GM21825 (cell line): Measurements from ENCODE around the gene RASSF9.
A peak's percentile ranks its signal among the peaks of the same experiment; 100 is the strongest.

ENCODE experiments used
- ATAC-seq: cut with Tn5 transposase; IDR thresholded peaks from one replicate; pipeline ENCODE4 v1.9.1; 2021; ENCODE audit warnings: mild to moderate bottlenecking, moderate library complexity; ENCODE audit not compliant: unreplicated experiment

Gene RASSF9

GRCh38 chr12:85836197-85837090 is at the start of gene RASSF9:
RASSF9 (minus strand) TSS chr12:85836409; CDS start chr12:85836201, 208 bp downstream.
- ATAC-seq: no peak

DNA sequence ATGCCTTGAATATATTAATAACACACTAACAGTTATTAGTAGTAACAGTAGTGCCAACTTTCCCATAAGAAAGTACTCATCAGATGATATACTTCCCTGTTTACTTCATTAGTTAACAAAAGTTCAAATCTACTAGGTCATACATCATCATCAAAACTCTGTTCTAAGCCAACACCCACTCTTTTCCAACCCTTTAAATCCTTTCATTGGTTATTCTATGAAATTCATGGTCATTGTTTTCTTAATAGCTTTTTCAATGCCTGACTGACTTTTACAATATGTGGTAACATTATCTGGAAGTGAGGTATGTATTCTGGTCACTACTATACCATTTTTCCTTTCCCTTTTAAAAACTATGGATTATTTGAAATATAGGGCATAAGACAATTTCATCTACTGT is 47.6 kb upstream of the RASSF9 start:
- no peak for ATAC-seq

- no peak for ATAC-seq
These were observed 41.2 kb upstream of the RASSF9 start for GRCh38 chr12:85877459-85877858.

DNA sequence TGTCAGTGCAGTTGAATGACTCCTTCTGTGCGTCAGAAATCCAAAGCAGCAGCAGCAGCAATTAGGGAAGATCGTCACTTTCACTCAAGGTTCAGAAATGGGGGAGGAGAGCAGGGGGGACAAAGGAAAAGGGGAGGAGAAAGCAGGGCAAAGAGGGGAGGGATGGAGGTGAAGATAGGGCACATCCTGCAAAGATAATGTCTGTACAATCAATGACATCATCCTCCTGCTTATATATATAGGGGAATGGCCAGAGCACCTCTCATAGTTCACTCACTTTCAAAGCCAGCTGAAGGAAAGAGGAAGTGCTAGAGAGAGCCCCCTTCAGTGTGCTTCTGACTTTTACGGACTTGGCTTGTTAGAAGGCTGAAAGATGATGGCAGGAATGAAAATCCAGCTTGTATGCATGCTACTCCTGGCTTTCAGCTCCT is 37.8 kb upstream of the RASSF9 start, which contains the start of gene NTS:
TSS of gene NTS (plus strand) at position 265 of the 431 bp plus-strand sequence. CDS start at position 374, 109 bp downstream.
- ATAC-seq: peak; percentile 85

DNA sequence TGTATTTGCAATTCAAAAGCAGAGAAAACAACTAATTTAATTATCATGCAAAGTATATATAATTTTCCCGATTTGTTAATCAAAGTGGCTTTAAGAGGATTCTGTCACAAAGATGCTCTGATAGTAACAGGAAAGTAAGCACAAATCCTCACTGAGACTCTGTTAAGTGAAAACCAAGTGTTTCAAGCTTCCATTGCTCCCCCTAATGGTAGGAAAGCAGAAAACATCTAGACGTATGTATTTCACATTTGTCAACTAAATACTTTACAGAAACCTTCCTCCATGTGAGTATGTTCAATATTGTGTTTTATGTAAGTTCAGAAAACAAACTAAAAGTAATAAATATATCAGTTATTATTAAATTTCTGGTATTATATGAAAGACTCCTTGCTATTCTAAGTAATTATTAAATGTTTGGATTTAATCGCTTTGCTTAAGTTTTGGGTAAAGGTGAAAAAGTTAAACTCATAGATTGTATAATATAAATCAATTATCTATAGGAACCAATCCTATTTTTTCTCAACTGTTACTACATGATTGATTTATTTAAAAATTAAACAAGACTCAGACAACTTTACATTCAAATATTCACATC is 36.4 kb upstream of the RASSF9 start:
- ATAC-seq: peak; percentile 72

DNA sequence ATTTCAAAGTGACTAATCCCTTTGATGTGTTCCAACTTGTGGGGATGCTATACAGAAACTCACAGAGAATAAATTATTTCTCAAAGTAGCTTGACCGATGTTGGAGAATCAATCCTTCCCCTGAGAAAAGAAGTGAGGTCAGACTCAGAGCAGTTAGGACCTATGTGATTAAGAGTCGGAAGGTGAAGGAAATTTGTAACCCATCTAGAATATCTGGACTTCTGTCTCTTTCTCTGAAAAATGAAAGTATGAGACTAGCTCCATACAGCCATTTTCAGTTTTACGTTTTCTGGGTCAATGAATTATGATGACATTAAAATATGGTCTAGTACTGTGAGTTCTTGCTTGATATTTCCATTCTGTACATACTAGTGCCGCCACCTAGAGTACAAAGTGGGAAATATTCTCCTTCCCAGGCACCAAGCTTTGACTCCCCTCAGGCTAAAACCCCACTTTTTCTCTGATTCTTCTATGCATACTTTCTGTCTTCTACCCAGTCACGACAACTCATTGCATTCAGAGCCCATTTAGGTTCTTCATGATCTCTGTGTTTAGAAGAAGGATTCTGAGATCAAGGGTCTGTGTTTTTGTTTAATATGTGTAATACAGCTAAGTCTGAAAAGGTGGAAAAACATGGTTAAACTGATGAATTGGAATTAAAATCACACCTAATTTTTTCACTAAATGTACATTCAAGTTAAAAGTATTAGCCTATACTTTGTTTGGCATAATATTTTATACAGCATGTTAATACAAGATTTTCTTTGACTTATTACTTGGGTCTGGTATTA is 31.0 kb upstream of the RASSF9 start:
- peak; percentile 87 for ATAC-seq

DNA sequence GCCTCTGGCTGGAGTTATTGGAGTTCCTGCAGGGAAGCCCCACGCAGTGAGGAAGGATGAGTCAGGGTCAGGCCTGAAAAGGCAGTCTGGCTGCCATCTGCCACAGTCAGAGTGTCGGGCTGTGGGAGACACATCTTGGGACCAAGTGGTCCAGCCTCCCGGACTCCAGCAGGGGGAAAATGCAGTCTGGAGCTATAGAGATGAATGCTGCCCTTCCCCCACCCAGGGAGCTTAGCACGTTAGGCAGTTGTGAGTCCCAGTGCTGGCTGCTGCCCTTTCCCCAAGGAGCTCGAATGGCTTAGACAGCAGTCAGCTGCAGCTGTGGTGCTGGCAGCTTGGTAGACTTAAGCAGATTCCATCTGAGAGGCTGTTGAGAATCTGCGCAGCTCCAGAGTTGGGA is 29.7 kb upstream of the RASSF9 start:
- no peak for ATAC-seq

DNA sequence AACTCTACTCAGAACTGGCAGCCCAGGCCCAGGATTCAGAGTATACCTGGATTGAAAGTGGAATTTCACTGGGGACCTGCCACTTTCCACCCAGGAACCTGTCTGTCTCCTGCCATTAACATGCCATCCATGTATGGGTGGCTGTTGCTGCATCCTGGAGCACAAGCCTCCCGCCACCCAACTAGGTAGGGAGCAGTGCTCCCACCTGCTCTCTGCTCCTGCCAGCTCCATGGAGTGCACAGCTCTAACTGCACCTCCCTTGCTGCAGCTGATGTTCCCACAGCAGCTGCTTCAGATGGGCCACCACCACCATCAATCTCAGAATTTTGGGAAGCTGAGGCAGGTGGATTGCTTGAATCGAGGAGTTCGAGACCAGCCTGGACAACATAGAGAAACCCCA is 20.8 kb upstream of the RASSF9 start:
- ATAC-seq: no peak

- no peak for ATAC-seq
These were observed 19.1 kb upstream of the RASSF9 start for GRCh38 chr12:85855305-85855704.

GRCh38 chr12:85849344-85849743 is 13.1 kb upstream of the RASSF9 start:
- ATAC-seq: no peak

DNA sequence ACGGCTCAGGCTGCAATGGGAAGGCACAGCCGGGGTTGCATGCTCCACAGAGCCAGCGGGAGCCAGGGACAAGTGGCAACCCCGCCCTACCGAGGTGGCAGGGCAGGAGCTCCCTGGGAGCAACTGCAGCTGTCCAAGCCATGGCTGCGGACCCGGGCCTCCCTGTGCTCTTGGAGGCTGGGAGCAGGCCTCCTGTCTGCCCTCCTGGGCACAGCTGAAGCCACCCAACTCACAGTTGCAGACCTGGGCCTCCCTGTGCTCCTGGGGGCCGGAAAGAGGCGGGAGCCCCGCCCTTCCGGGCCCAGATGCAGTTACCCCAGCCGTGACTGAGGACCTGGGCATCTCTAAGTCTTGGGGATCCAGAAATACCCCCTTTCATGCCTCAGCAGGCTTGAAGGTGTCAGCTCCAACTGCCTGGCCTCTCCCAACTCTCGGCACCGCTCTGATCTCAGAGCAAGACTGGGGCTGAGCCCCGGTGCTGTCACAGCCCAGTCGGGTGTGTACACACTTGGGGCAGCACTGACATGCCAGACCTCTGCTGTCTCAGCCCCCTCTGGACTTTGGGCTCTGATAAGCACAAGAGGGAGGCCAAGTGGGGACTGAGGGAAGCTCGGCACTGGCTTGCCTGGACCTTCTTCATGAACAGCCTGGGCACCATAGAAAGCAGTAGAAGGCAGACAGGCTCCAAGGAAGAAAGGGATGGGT is 7.5 kb upstream of the RASSF9 start:
- no peak for ATAC-seq

DNA sequence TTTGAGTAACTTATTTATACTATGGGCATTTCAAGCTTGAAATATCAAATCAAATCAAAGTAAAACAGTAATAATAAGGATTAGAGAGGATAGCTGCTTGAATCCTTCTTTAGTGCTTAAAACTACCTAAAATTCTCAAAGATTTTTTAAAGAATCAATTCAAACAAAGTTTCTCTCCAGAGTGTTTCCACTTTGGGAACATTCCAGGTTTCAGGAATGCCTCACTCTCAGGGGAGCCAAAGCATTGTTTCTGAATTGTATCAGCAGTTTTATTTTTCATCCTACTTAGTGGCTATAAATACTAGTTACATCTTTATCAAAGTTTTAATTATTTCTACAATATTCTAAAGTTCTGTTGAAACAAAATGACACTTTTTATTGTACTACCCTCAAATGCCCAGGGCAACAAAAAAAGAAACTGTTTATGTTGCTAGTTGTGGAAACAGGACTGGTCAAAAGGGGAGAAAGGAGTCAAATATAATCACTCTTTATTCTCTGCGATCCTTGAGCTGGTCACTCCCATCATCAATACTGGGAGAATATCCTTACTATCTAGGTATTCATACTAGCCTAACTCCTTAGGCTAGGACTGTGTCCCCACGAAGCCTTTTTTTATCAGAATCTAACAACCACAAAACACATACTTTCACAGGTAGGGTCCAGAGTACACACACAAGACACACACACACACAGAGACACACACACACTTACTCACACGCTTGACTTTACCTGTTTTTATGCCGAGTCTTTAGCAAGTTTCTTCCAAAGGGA is 598 bp downstream of the RASSF9 start:
- no peak for ATAC-seq

DNA sequence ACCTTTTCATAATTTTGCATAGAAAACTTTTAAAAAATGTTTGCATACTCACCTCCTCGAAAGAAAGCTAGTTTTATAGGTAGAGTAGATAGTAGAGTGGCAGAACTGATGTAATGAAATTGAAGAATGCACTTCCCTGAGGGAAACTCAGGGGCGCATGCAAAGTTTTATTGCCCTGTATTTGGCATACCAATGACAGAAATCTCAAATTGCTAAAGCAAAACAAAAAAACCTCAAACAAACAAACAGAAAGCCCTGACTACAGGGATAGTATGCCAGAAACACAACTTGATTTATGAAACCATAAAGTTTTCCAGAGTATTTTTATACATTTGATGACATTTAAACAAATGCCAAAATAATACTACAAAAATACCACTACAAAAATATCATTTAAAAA is 1.8 kb downstream of the RASSF9 start:
- ATAC-seq: no peak

GRCh38 chr12:85833579-85833978 is 2.6 kb downstream of the RASSF9 start:
- ATAC-seq: no peak

DNA sequence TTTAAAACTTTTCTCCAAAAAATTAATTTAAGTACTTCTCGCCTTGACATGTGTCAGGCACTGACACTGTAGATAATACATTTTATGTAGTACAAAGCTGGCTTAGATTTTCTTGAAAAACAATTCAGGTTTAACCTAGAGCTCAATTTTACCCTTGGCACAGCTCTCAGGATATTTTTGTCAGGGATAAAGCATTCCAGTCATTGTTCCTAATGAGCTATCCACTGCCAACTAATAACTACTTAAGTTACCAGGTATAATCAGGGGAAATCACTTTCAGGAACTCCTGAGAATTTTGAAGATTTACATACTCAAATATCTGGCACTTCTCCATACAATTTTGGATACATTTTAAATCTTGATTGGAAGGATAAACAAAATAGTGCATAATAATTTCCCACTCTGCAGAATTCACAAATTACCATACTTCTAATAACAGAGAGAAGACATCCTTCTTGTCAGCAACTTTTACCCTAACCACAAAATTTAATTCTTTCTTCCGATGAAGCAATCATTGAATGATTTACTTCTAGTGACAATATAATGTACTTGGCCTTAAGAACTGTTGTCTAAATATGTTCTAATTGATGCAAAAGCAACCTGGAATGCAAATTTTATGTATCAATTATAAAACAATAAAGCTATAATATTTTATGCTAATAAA is 4.8 kb downstream of the RASSF9 start:
- ATAC-seq: no peak

- no peak for ATAC-seq
These were observed 6.8 kb downstream of the RASSF9 start for GRCh38 chr12:85829391-85829790.

- ATAC-seq: no peak
These were observed 7.6 kb downstream of the RASSF9 start for GRCh38 chr12:85828576-85828975.

GRCh38 chr12:85825746-85826145 is 10.5 kb downstream of the RASSF9 start:
- no peak for ATAC-seq

GRCh38 chr12:85823436-85824180 is 12.6 kb downstream of the RASSF9 start:
- no peak for ATAC-seq
